Body of pancreas (tissue), 4 donors: ENCODE measurements around the gene RAB6B. TPM values are rescaled to one million over a fixed set of nuclear protein-coding genes. Genes with fewer than 3 reads are reported as not detected.
"Not testable (repeated sequence)": the region's sequence is repeated elsewhere in the genome, so short reads cannot be mapped to it uniquely, and the experiment has no call there.

ENCODE experiments used
- ATAC-seq: fragments of 150-250 bp; one replicate; pipeline ENCODE4 v1.9.1; 2016
- DNase-seq, 4 donors: peaks; one replicate each; pipeline ENCODE4 v3.0.0-alpha.2; 2019
- H3K27ac ChIP-seq, 4 donors: fragments of 200-600 bp; sonication (generic); 1 replicate in 3 of 4; 2 replicates in 1 of 4; pipeline versions ENCODE4 v1.5.1 to v1.6.1; 2016 to 2019; ENCODE audit warnings: mild to moderate bottlenecking in 1 of 4, mixed read lengths in 1 of 4, moderate library complexity in 1 of 4
- H3K27me3 ChIP-seq, 2 donors: fragments of 200-600 bp; sonication (generic); one replicate each; pipeline ENCODE4 v1.6.0; 2016; ENCODE audit warnings: mild to moderate bottlenecking in 1 of 2
- H3K36me3 ChIP-seq, 2 donors: fragments of 200-600 bp; sonication (generic); replicated peaks in 1 of 2; 2 replicates each; pipeline ENCODE4 v1.5.1; 2016; ENCODE audit warnings: low read depth in 2 of 2; ENCODE audit not compliant: insufficient read depth in 1 of 2
- H3K4me1 ChIP-seq: fragments of 200-600 bp; sonication (generic); one replicate; pipeline ENCODE4 v1.6.0; 2016
- H3K4me3 ChIP-seq, 2 donors: fragments of 200-600 bp; sonication (generic); 1 replicate in 1 of 2; 2 replicates in 1 of 2; pipeline ENCODE4 v1.5.1; 2016 to 2019
- H3K9me3 ChIP-seq, 3 donors: fragments of 200-600 bp; sonication (generic); 1 replicate in 2 of 3; 2 replicates in 1 of 3; pipeline ENCODE4 v1.5.1; 2016
- POLR2A ChIP-seq, 3 donors: fragments of 450-650 bp; IDR thresholded peaks; one replicate each; pipeline ENCODE4 v1.6.1; 2016; ENCODE audit warnings: antibody characterized with exemption in 3 of 3, mild to moderate bottlenecking in 2 of 3
- WGBS, 2 donors: methylation state at CpG; one replicate each; pipeline ENCODE4 v1.1.5; 2017; 5-methylcytosine and 5-hydroxymethylcytosine counted together
- intact Hi-C: fragments of 100-400 bp; cut with DNase I; formaldehyde crosslinking; loops from one replicate; pipeline ENCODE4 v1.15.1; 2023
- total RNA-seq, 2 donors: library from RNA; depleted of rRNA; stranded (reverse); fragments of >200 nt; gene quantifications; one replicate each; pipeline ENCODE4 v1.1.0, GENCODE V29; 2016
- TF ChIP-seq, protein P1 (sequence below), 7 experiments: fragments of 450-650 bp in 4 of 7; fragments of 200-600 bp in 3 of 7; sonication (generic) in 3 of 7; IDR thresholded peaks; one replicate each; pipeline ENCODE4 v1.5.1; 2016 to 2019; ENCODE audit warnings: antibody characterized with exemption in 7 of 7

The RAB6B gene
- total RNA-seq, 2 donors from 2014 or later, result 2.6 to 3.0 TPM

GRCh38 chr3:133792171-133792763 lies 103.4 kb downstream of the RAB6B start:
- ATAC-seq (no peak), DNase-seq (no peak)
- Histone ChIP-seq H3K9me3 (no peaks in the 10 kb centered on the region), H3K27ac (no peak overlapping the region), H3K27me3 (no peaks in the 10 kb centered on the region), H3K4me3 (no peak overlapping the region), H3K4me1 (no peaks in the 10 kb centered on the region), H3K36me3 (no peaks in the 10 kb centered on the region)
- TF ChIP-seq POLR2A (IDR thresholded peaks at IDR 0.05), result no peak
- TF ChIP-seq, protein P1, sequence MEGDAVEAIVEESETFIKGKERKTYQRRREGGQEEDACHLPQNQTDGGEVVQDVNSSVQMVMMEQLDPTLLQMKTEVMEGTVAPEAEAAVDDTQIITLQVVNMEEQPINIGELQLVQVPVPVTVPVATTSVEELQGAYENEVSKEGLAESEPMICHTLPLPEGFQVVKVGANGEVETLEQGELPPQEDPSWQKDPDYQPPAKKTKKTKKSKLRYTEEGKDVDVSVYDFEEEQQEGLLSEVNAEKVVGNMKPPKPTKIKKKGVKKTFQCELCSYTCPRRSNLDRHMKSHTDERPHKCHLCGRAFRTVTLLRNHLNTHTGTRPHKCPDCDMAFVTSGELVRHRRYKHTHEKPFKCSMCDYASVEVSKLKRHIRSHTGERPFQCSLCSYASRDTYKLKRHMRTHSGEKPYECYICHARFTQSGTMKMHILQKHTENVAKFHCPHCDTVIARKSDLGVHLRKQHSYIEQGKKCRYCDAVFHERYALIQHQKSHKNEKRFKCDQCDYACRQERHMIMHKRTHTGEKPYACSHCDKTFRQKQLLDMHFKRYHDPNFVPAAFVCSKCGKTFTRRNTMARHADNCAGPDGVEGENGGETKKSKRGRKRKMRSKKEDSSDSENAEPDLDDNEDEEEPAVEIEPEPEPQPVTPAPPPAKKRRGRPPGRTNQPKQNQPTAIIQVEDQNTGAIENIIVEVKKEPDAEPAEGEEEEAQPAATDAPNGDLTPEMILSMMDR (IDR thresholded peaks at IDR 0.05), result no peak
- WGBS, 2 donors, result 53 to 61% methylated on average over 9 of the region's 9 CpGs
- intact Hi-C loops, result no loop called here

- H3K9me3 ChIP-seq, result no peaks in the 10 kb centered on the region
- TF ChIP-seq POLR2A (IDR thresholded peaks at IDR 0.05), result no peak
- TF ChIP-seq, protein P1 (IDR thresholded peaks at IDR 0.05), result no peak
- H3K4me3 ChIP-seq, result no peak overlapping the region
- H3K36me3 ChIP-seq, result no peaks in the 10 kb centered on the region
- no peaks in the 10 kb centered on the region for H3K4me1 ChIP-seq
- H3K27me3 ChIP-seq, result no peaks in the 10 kb centered on the region
- DNase-seq, result no peak
- no peak for ATAC-seq
- intact Hi-C loops, result no loop called here
- 64 to 66% methylated on average over 2 of the region's 2 CpGs for WGBS, 2 donors
- no peak overlapping the region for H3K27ac ChIP-seq
Measured at GRCh38 chr3:133788024-133788423, 107.7 kb downstream of the RAB6B start.

- DNase-seq (no peak), ATAC-seq (no peak)
- no peak for TF ChIP-seq POLR2A (IDR thresholded peaks at IDR 0.05)
- TF ChIP-seq, protein P1 (IDR thresholded peaks at IDR 0.05), result no peak
- no peaks in the 10 kb centered on the region for H3K4me1 ChIP-seq
- no peak overlapping the region for H3K4me3 ChIP-seq
- 56 to 78% methylated on average over 17 to 27 of the region's 32 CpGs for WGBS, 2 donors
- no peak overlapping the region for H3K27ac ChIP-seq
- no peaks in the 10 kb centered on the region for H3K27me3 ChIP-seq
- intact Hi-C loops, result no loop called here
- H3K36me3 ChIP-seq, result no peaks in the 10 kb centered on the region
- H3K9me3 ChIP-seq, result no peaks in the 10 kb centered on the region
Measured at GRCh38 chr3:133783762-133784161, 111.9 kb downstream of the RAB6B start.

DNA sequence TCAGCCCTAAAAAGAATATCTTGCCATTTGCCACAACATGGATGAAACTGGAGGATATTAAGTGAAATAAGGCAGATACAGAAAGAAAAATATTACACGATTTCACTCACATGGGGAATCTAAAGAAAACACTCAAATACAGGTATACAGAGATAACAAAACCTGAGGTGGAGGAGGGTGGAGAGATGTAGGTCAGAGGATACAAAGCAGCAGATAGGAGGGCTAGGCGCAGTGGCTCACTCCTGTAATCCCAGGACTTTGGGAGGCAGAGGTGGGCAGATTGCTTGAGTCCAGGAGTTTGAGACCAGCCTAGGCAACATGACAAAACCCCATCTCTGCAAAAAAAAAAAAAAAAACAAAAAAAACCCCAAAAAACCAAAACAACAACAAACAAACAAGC lies 113.2 kb downstream of the RAB6B start:
- TF ChIP-seq POLR2A (IDR thresholded peaks at IDR 0.05), result no peak
- TF ChIP-seq, protein P1 (IDR thresholded peaks at IDR 0.05), result no peak

DNA sequence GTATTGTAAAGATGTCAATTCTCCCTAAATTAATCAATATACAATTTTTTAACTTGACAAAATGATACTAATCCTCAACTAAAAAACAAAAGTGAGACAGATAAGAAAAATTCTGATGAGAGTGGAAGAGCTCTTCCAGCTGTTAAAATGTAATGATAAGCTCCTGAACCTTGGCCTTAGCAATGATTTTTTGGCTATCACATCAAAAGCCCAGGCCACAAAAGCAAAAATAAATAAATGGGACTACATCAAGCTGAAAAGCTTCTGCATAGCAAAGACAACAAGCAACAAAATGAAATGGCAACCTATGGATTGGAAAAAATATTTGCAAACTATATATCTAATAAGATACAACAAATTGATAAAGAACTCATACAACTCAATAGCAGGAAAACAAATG lies 114.1 kb downstream of the RAB6B start:
- no peak for TF ChIP-seq POLR2A (IDR thresholded peaks at IDR 0.05)
- TF ChIP-seq, protein P1 (IDR thresholded peaks at IDR 0.05), result no peak
- H3K9me3 ChIP-seq, result no peaks in the 10 kb centered on the region
- H3K36me3 ChIP-seq, result no peaks in the 10 kb centered on the region
- no peak for DNase-seq
- intact Hi-C loops, result no loop called here
- no peaks in the 10 kb centered on the region for H3K27me3 ChIP-seq
- no peak for ATAC-seq
- H3K4me3 ChIP-seq, result no peak overlapping the region
- no peak overlapping the region for H3K27ac ChIP-seq
- no peaks in the 10 kb centered on the region for H3K4me1 ChIP-seq

More for the DNA sequence above, 113.2 kb downstream of the RAB6B start:
- 74 to 81% methylated on average over 2 of the region's 2 CpGs for WGBS, 2 donors
- H3K27ac ChIP-seq, result no peak overlapping the region
- DNase-seq, result no peak
- no peak overlapping the region for H3K4me3 ChIP-seq
- no peak for ATAC-seq
- no peaks in the 10 kb centered on the region for H3K4me1 ChIP-seq
- H3K36me3 ChIP-seq, result no peaks in the 10 kb centered on the region
- intact Hi-C loops, result no loop called here
- H3K27me3 ChIP-seq, result no peaks in the 10 kb centered on the region
- H3K9me3 ChIP-seq, result no peaks in the 10 kb centered on the region

DNA sequence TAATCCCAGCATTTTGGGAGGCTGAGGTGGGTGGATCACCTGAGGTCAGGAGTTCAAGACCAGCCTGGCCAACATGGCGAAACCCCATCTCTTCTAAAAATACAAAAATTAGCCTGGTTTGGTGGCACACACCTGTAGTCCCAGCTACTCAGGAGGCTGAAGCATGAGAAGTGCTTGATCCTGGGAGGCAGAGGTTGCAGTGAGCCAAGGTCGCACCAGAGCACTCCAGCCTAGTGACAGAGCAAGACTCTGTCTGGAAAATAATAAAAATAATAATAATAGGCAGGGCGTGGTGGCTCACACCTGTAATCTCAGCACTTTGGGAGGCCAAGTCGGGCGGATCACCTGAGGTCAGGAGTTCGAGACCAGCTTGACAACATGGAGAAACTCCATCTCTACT lies 114.9 kb downstream of the RAB6B start:
- H3K4me3 ChIP-seq, H3K27me3 ChIP-seq, DNase-seq, ATAC-seq, H3K4me1 ChIP-seq, H3K27ac ChIP-seq, H3K36me3 ChIP-seq, intact Hi-C loops, H3K9me3 ChIP-seq: not testable (repeated sequence)
- 90 to 92% methylated on average over 6 of the region's 6 CpGs for WGBS, 2 donors
